Retina (tissue), 1 donor: ENCODE results near the gene PRSS2.
"Not testable (repeated sequence)": the region's sequence is repeated elsewhere in the genome, so short reads cannot be mapped to it uniquely, and the experiment has no call there.

Experiments
- DNase-seq: peaks from one replicate; pipeline ENCODE4 v3.0.0-alpha.2; 2016

The PRSS2 gene

GRCh38 chr7:142770661-142771352 lies at the start of gene PRSS2:
PRSS2 (plus strand) TSS chr7:142770970; CDS start chr7:142770983, 13 bp downstream.
- no peak for DNase-seq

- no peak for DNase-seq
Observed at GRCh38 chr7:142720986-142721385, 49.8 kb upstream of the PRSS2 start.

- DNase-seq: no peak
Observed at GRCh38 chr7:142722248-142722794, 48.4 kb upstream of the PRSS2 start.

GRCh38 chr7:142733271-142733670 lies 37.5 kb upstream of the PRSS2 start:
- DNase-seq: no peak

- DNase-seq: no peak
Observed at GRCh38 chr7:142739923-142740492, 30.8 kb upstream of the PRSS2 start.

- DNase-seq: no peak
Observed at GRCh38 chr7:142740786-142741185, 30.0 kb upstream of the PRSS2 start.

- not testable (repeated sequence) for DNase-seq
Observed at GRCh38 chr7:142741932-142742331, 28.8 kb upstream of the PRSS2 start.

- DNase-seq: no peak
Observed at GRCh38 chr7:142745091-142745635, 25.6 kb upstream of the PRSS2 start.

GRCh38 chr7:142745745-142746144 lies 25.0 kb upstream of the PRSS2 start:
- no peak for DNase-seq

GRCh38 chr7:142746264-142746663 lies 24.5 kb upstream of the PRSS2 start:
- DNase-seq: no peak

GRCh38 chr7:142748410-142748809 lies 22.4 kb upstream of the PRSS2 start:
- DNase-seq: not testable (repeated sequence)

- DNase-seq: no peak
Observed at GRCh38 chr7:142749218-142749993, 21.4 kb upstream of the PRSS2 start, which contains the start of gene PRSS1. PRSS1 (plus strand) TSS chr7:142749472; CDS start chr7:142749485, 13 bp downstream.

GRCh38 chr7:142750321-142750938 lies 20.3 kb upstream of the PRSS2 start:
- no peak for DNase-seq

GRCh38 chr7:142751526-142752175 lies 19.1 kb upstream of the PRSS2 start:
- not testable (repeated sequence) for DNase-seq

- no peak for DNase-seq
Observed at GRCh38 chr7:142752376-142753225, 18.2 kb upstream of the PRSS2 start.

GRCh38 chr7:142753366-142753765 lies 17.4 kb upstream of the PRSS2 start:
- no peak for DNase-seq

- DNase-seq: not testable (repeated sequence)
Observed at GRCh38 chr7:142753925-142754491, 16.8 kb upstream of the PRSS2 start.

GRCh38 chr7:142754681-142755575 lies 15.8 kb upstream of the PRSS2 start:
- DNase-seq: no peak

GRCh38 chr7:142758312-142758711 lies 12.5 kb upstream of the PRSS2 start:
- not testable (repeated sequence) for DNase-seq

GRCh38 chr7:142759433-142759832 lies 11.3 kb upstream of the PRSS2 start:
- DNase-seq: no peak
